ENCODE measurements around the gene MAEA.

MAEA gene

DNA sequence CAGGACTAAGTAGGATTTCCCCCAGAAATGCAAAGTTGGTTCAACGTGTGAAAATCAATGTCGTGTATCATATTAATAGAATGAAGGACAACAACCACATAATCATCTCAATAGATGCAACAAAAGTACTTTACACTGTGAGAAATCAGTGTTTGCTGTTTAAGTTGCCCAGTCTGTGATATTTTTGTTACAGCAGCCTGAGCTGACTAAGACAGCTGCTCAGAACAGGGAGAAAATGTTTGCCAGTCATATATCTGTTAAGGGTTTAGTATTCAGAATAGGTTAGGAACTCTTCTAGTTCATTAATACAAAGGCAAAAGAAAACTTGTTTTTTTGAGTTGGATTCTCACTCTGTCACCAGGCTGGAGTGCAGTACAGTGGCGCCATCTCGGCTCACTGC lies 12.5 kb downstream of the MAEA start:
- Histone ChIP-seq H3K36me3 (ENCODE audit: insufficient read depth, low read length) (peaks cover 12% of the 10 kb centered on the region; the same call in 1 of the 2 replicates), H3K27me3 (ENCODE audit: insufficient read depth, low read length) (no peaks in the 10 kb centered on the region), H4K20me1 (ENCODE audit: insufficient read depth, low read length) (no peaks in the 10 kb centered on the region)

DNA sequence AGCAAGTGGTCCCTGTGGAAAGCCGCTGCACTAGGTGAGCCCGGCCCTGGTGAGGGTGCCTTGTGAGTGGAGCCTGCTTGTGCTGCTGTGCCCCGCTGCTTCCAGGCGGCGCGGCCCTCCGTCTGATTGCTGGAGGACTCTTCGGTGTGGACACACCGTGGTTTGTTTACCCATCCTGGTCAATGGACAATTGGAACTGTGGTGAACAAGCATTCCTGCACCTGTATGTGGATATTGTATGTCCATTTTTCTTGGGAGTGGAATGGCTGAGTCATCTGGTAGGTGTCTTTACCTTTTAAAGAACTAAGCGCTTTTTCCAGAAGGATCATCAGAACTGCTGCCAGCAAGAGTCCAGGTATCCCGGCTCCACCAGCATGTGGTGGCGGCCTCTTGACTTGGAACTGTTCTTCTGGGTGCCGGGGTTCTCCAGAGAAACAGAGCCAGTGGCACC lies 15.6 kb downstream of the MAEA start:
- Histone ChIP-seq H3F3A (ENCODE audit: insufficient read depth, low read length) (no peaks in the 10 kb centered on the region), H4K20me1 (ENCODE audit: insufficient read depth, low read length) (no peaks in the 10 kb centered on the region), H3K9me3 (ENCODE audit: low read length) (no peaks in the 10 kb centered on the region), H3K79me2 (ENCODE audit: insufficient read depth, low read length) (no peaks in the 10 kb centered on the region), H3K4me2 (ENCODE audit: low read length) (no peak overlapping the region), H3K27me3 (ENCODE audit: insufficient read depth, low read length) (no peaks in the 10 kb centered on the region), H3K36me3 (ENCODE audit: insufficient read depth, low read length) (peaks cover 12% of the 10 kb centered on the region; the same call in 1 of the 2 replicates), H3K4me1 (ENCODE audit: insufficient read depth, low read length, severe bottlenecking) (peaks cover 7% of the 10 kb centered on the region), H3K4me3 (ENCODE audit: low read depth, low read length, poor library complexity, severe bottlenecking) (no peak overlapping the region), H3K9ac (ENCODE audit: low read length) (no peak overlapping the region), H3K27ac (ENCODE audit: low read depth, low read length, poor library complexity, severe bottlenecking) (no peak overlapping the region), H2AFZ (ENCODE audit: low read length) (no peak overlapping the region), H3K9me2 (ENCODE audit: low read depth, low read length) (no peaks in the 10 kb centered on the region)
- TF ChIP-seq, protein P1, sequence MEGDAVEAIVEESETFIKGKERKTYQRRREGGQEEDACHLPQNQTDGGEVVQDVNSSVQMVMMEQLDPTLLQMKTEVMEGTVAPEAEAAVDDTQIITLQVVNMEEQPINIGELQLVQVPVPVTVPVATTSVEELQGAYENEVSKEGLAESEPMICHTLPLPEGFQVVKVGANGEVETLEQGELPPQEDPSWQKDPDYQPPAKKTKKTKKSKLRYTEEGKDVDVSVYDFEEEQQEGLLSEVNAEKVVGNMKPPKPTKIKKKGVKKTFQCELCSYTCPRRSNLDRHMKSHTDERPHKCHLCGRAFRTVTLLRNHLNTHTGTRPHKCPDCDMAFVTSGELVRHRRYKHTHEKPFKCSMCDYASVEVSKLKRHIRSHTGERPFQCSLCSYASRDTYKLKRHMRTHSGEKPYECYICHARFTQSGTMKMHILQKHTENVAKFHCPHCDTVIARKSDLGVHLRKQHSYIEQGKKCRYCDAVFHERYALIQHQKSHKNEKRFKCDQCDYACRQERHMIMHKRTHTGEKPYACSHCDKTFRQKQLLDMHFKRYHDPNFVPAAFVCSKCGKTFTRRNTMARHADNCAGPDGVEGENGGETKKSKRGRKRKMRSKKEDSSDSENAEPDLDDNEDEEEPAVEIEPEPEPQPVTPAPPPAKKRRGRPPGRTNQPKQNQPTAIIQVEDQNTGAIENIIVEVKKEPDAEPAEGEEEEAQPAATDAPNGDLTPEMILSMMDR (IDR thresholded peaks at IDR 0.05; ENCODE audit: low read length), result no peak
- TF ChIP-seq EZH2 (IDR thresholded peaks at IDR 0.05; ENCODE audit: borderline replicate concordance, low read length), result no peak

More for the DNA sequence above, 12.5 kb downstream of the MAEA start:
- Histone ChIP-seq H3K4me3 (ENCODE audit: low read depth, low read length, poor library complexity, severe bottlenecking) (no peak overlapping the region), H3K9ac (ENCODE audit: low read length) (no peak overlapping the region), H3K9me2 (ENCODE audit: low read depth, low read length) (no peaks in the 10 kb centered on the region), H3K79me2 (ENCODE audit: insufficient read depth, low read length) (no peaks in the 10 kb centered on the region), H2AFZ (ENCODE audit: low read length) (no peak overlapping the region), H3K4me1 (ENCODE audit: insufficient read depth, low read length, severe bottlenecking) (no peaks in the 10 kb centered on the region), H3K9me3 (ENCODE audit: low read length) (no peaks in the 10 kb centered on the region), H3K4me2 (ENCODE audit: low read length) (no peak overlapping the region), H3F3A (ENCODE audit: insufficient read depth, low read length) (no peaks in the 10 kb centered on the region), H3K27ac (ENCODE audit: low read depth, low read length, poor library complexity, severe bottlenecking) (no peak overlapping the region)
- TF ChIP-seq, protein P1 (IDR thresholded peaks at IDR 0.05; ENCODE audit: low read length), result no peak
- TF ChIP-seq EZH2 (IDR thresholded peaks at IDR 0.05; ENCODE audit: borderline replicate concordance, low read length), result no peak

GRCh38 chr4:1305781-1306455 lies 16.2 kb downstream of the MAEA start:
- Histone ChIP-seq H4K20me1 (ENCODE audit: insufficient read depth, low read length) (no peaks in the 10 kb centered on the region), H3F3A (ENCODE audit: insufficient read depth, low read length) (no peaks in the 10 kb centered on the region), H3K9ac (ENCODE audit: low read length) (no peak overlapping the region), H3K27me3 (ENCODE audit: insufficient read depth, low read length) (no peaks in the 10 kb centered on the region), H3K9me2 (ENCODE audit: low read depth, low read length) (no peaks in the 10 kb centered on the region), H3K4me3 (ENCODE audit: low read depth, low read length, poor library complexity, severe bottlenecking) (no peak overlapping the region), H3K36me3 (ENCODE audit: insufficient read depth, low read length) (peaks cover 12% of the 10 kb centered on the region; the same call in 1 of the 2 replicates), H3K4me2 (ENCODE audit: low read length) (no peak overlapping the region), H2AFZ (ENCODE audit: low read length) (no peak overlapping the region), H3K9me3 (ENCODE audit: low read length) (no peaks in the 10 kb centered on the region), H3K79me2 (ENCODE audit: insufficient read depth, low read length) (no peaks in the 10 kb centered on the region), H3K27ac (ENCODE audit: low read depth, low read length, poor library complexity, severe bottlenecking) (no peak overlapping the region), H3K4me1 (ENCODE audit: insufficient read depth, low read length, severe bottlenecking) (peaks cover 13% of the 10 kb centered on the region)
- TF ChIP-seq EZH2 (IDR thresholded peaks at IDR 0.05; ENCODE audit: borderline replicate concordance, low read length), result no peak
- TF ChIP-seq, protein P1 (IDR thresholded peaks at IDR 0.05; ENCODE audit: low read length), result no peak

Data from OCI-LY1 (cell line).